GM12892 (cell line): ENCODE data around the gene ELP1.

Experiments used
- POLR2A ChIP-seq: IDR thresholded peaks from 2 replicates; pipeline ENCODE4 v1.6.1; 2011; ENCODE audit warnings: low read depth, low read length, control low read depth
- POLR2AphosphoS5 ChIP-seq: IDR thresholded peaks from 2 replicates; pipeline ENCODE4 v1.6.1; 2011; ENCODE audit warnings: low read depth, low read length, control low read depth
- TAF1 ChIP-seq: IDR thresholded peaks from 2 replicates; pipeline ENCODE4 v1.6.1; 2011; ENCODE audit warnings: low read depth, mild to moderate bottlenecking, control low read depth, low read length, borderline replicate concordance

DNA sequence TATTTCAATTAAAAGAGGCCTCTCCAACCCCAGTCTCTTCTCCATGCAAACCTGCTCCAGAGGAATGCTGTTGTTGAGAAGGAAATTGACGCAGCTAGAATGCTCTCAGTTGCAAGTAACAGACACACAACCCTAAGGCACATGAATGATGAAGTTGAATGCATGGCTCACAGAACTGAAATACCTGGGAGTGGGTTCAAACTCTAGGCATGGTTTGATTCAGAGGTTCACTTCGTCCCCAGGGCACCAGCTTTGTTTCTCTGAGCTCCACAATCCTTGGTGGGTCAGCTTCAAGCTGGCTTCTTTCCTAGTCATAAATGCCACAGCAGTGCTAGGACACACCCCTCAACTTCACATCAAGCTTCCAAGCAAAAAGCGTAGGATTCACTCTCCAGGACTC is 82.8 kb downstream of the ELP1 start:
- TF ChIP-seq POLR2A (no peak), POLR2AphosphoS5 (no peak), TAF1 (no peak)
